ENCODE results near the gene UHRF1. TPM values are rescaled to one million over a fixed set of nuclear protein-coding genes. Genes with fewer than 3 reads are reported as not detected.
A peak's percentile ranks its signal among the peaks of the same experiment; 100 is the strongest.

Gene UHRF1
- total RNA-seq, 4 donors from 2014 or later: 0.46 to 21.8 (median 0.77) TPM; not detected in 1

DNA sequence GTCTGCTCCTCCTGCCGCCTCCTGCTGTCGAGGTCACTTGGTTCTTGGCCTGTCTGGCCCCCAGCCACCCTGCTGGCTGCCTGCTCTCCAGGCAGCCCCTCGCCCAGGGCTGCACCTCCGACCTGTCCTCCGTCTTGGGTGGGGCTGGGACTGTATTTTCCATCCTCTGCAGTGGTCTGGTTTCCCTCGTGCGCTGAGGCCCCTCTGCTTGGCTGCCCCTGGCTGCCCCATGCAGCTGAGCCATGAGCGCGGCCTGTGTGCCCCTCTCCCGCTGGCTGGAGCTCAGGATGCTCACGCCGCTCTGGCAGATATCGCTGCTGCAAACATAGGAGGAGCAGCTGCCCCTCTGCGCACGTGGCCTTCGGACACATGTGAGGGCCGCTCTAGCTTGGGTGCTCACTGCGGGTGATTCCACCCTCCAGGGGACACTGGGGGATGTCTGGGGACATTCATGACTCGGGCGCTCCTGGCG is 14.0 kb downstream of the UHRF1 start:
- no peak for TF ChIP-seq POLR2A (IDR thresholded peaks at IDR 0.05)
- TF ChIP-seq, protein P1, sequence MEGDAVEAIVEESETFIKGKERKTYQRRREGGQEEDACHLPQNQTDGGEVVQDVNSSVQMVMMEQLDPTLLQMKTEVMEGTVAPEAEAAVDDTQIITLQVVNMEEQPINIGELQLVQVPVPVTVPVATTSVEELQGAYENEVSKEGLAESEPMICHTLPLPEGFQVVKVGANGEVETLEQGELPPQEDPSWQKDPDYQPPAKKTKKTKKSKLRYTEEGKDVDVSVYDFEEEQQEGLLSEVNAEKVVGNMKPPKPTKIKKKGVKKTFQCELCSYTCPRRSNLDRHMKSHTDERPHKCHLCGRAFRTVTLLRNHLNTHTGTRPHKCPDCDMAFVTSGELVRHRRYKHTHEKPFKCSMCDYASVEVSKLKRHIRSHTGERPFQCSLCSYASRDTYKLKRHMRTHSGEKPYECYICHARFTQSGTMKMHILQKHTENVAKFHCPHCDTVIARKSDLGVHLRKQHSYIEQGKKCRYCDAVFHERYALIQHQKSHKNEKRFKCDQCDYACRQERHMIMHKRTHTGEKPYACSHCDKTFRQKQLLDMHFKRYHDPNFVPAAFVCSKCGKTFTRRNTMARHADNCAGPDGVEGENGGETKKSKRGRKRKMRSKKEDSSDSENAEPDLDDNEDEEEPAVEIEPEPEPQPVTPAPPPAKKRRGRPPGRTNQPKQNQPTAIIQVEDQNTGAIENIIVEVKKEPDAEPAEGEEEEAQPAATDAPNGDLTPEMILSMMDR (IDR thresholded peaks at IDR 0.05): no peak
- H3K4me3 ChIP-seq: no peak overlapping the region
- no peaks in the 10 kb centered on the region for H3K36me3 ChIP-seq
- no peaks in the 10 kb centered on the region for H3K27me3 ChIP-seq
- no peak overlapping the region for H3K27ac ChIP-seq
- no peaks in the 10 kb centered on the region for H3K9me3 ChIP-seq
- DNase-seq: no peak
- intact Hi-C loops (cut with DNase I; ENCODE audit: low total_unique reads): no loop called here
- no peaks in the 10 kb centered on the region for H3K4me1 ChIP-seq

DNA sequence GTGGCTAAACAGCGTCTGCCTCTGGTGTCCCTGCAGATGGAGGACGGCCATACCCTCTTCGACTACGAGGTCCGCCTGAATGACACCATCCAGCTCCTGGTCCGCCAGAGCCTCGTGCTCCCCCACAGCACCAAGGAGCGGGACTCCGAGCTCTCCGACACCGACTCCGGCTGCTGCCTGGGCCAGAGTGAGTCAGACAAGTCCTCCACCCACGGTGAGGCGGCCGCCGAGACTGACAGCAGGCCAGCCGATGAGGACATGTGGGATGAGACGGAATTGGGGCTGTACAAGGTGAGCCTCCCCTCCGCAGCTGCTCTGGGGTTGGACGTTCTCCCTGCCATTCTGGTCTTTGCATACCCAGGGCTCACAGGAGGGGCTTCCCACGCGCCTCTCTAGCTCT is 19.9 kb downstream of the UHRF1 start:
- Histone ChIP-seq H3K27me3 (no peaks in the 10 kb centered on the region), H3K4me3 (no peak overlapping the region), H3K27ac (no peak overlapping the region), H3K9me3 (no peaks in the 10 kb centered on the region), H3K36me3 (no peaks in the 10 kb centered on the region), H3K4me1 (no peaks in the 10 kb centered on the region)
- intact Hi-C loops (cut with DNase I; ENCODE audit: low total_unique reads): no loop called here
- TF ChIP-seq, protein P1 (IDR thresholded peaks at IDR 0.05): no peak
- TF ChIP-seq POLR2A (IDR thresholded peaks at IDR 0.05): no peak
- DNase-seq: peak in 1 of 2 donors; percentile 33

DNA sequence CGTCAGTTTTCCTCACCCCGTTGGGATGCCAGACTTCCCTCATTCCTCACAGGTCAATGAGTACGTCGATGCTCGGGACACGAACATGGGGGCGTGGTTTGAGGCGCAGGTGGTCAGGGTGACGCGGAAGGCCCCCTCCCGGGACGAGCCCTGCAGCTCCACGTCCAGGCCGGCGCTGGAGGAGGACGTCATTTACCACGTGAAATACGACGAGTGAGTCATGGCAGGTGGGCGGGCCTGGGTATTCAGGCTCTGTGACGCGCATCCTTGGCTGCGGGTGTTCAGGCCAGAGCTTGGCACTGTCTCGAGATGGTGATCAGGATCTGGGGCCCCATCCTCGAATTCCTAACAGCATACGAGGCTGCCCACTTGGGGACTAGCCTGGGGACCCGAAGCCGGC is 21.4 kb downstream of the UHRF1 start:
- no peak overlapping the region for H3K4me3 ChIP-seq
- no peaks in the 10 kb centered on the region for H3K27me3 ChIP-seq
- intact Hi-C loops (cut with DNase I; ENCODE audit: low total_unique reads): no loop called here
- peak in 1 of 2 donors; percentile 53 for DNase-seq
- no peaks in the 10 kb centered on the region for H3K36me3 ChIP-seq
- no peak overlapping the region for H3K27ac ChIP-seq
- H3K9me3 ChIP-seq: no peaks in the 10 kb centered on the region
- H3K4me1 ChIP-seq: no peaks in the 10 kb centered on the region
- TF ChIP-seq, protein P1 (IDR thresholded peaks at IDR 0.05): no peak
- TF ChIP-seq POLR2A (IDR thresholded peaks at IDR 0.05): no peak

DNA sequence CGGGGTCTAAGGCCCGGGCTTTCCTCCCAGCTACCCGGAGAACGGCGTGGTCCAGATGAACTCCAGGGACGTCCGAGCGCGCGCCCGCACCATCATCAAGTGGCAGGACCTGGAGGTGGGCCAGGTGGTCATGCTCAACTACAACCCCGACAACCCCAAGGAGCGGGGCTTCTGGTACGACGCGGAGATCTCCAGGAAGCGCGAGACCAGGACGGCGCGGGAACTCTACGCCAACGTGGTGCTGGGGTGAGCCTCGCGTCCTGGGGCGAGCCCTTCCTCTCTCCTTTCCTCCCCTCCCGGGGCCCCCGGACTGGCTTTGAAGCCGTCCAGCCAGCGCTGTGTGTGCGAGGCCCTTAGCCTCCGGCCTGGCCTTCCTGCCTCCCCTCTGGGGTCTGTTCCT is 23.4 kb downstream of the UHRF1 start:
- intact Hi-C loops (cut with DNase I; ENCODE audit: low total_unique reads): no loop called here
- H3K9me3 ChIP-seq: no peaks in the 10 kb centered on the region
- no peak overlapping the region for H3K27ac ChIP-seq
- H3K27me3 ChIP-seq: no peaks in the 10 kb centered on the region
- no peaks in the 10 kb centered on the region for H3K4me1 ChIP-seq
- no peak overlapping the region for H3K4me3 ChIP-seq
- no peak for TF ChIP-seq POLR2A (IDR thresholded peaks at IDR 0.05)
- TF ChIP-seq, protein P1 (IDR thresholded peaks at IDR 0.05): no peak
- H3K36me3 ChIP-seq: no peaks in the 10 kb centered on the region
- no peak for DNase-seq

DNA sequence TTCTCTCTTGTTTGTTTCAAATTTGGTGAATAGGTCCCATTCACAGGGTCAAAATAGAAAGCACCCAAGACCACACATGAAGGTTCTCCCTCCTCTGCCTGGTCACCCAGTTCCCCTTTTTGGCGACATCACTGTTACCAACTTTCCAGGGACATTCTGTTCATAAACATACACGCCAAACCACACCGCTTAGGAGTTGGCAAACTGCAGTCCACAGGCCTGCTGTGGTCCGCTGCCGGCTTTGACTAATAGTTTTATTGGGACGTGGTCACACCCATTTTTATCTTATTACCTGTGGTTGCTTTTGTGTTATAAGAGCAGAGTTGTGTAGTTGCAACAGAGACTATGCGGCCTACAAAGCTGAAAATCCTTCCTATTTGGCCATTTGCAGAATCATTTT is 24.2 kb downstream of the UHRF1 start:
- no peak overlapping the region for H3K27ac ChIP-seq
- DNase-seq: no peak

More for the DNA sequence above, 24.2 kb downstream of the UHRF1 start:
- no peaks in the 10 kb centered on the region for H3K4me1 ChIP-seq
- no peaks in the 10 kb centered on the region for H3K27me3 ChIP-seq
- H3K4me3 ChIP-seq: no peak overlapping the region
- H3K9me3 ChIP-seq: no peaks in the 10 kb centered on the region
- intact Hi-C loops (cut with DNase I; ENCODE audit: low total_unique reads): no loop called here
- TF ChIP-seq, protein P1 (IDR thresholded peaks at IDR 0.05): no peak
- no peak for TF ChIP-seq POLR2A (IDR thresholded peaks at IDR 0.05)
- H3K36me3 ChIP-seq: no peaks in the 10 kb centered on the region
